DMS53 treated with DMSO at 0.1 percent for 48 hours (cell line): ENCODE results near the gene BCAP29.
"Not testable (repeated sequence)": the region's sequence is repeated elsewhere in the genome, so short reads cannot be mapped to it uniquely, and the experiment has no call there.

ENCODE experiments used
- DNase-seq: peaks from one replicate; lab custom pipeline; 2025; ENCODE audit not compliant: unreplicated experiment; lab: John Stamatoyannopoulos, UW

The BCAP29 gene

GRCh38 chr7:107615910-107616680, 36.0 kb downstream of the BCAP29 start:
- DNase-seq = no peak

GRCh38 chr7:107622429-107622828, 42.4 kb downstream of the BCAP29 start:
- no peak for DNase-seq

GRCh38 chr7:107622894-107623293, 42.8 kb downstream of the BCAP29 start:
- DNase-seq = no peak

- DNase-seq = no peak
Measured at GRCh38 chr7:107627002-107627401, 47.0 kb downstream of the BCAP29 start.

- no peak for DNase-seq
Measured at GRCh38 chr7:107628461-107629064, 48.5 kb downstream of the BCAP29 start.

DNA sequence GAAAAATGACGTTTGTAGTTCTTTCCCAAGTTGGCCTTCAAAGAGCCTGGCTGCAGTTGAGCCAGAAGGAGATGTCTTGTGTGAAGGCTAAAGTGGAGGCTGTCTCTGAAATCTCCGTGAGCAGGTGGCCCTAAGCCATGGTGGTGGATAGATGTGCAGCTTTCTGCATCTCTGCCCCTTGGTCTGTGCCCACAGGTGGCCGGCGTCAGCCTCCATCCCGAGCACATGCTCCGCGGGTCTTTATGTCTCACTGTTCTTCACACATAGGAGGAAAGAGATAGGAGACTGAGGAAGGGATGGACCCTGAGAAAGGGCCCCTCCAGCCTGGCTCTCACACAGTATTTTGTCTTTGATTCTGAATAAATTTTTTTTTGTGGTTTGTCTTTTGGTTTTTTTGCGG, 50.3 kb downstream of the BCAP29 start:
- DNase-seq = no peak

DNA sequence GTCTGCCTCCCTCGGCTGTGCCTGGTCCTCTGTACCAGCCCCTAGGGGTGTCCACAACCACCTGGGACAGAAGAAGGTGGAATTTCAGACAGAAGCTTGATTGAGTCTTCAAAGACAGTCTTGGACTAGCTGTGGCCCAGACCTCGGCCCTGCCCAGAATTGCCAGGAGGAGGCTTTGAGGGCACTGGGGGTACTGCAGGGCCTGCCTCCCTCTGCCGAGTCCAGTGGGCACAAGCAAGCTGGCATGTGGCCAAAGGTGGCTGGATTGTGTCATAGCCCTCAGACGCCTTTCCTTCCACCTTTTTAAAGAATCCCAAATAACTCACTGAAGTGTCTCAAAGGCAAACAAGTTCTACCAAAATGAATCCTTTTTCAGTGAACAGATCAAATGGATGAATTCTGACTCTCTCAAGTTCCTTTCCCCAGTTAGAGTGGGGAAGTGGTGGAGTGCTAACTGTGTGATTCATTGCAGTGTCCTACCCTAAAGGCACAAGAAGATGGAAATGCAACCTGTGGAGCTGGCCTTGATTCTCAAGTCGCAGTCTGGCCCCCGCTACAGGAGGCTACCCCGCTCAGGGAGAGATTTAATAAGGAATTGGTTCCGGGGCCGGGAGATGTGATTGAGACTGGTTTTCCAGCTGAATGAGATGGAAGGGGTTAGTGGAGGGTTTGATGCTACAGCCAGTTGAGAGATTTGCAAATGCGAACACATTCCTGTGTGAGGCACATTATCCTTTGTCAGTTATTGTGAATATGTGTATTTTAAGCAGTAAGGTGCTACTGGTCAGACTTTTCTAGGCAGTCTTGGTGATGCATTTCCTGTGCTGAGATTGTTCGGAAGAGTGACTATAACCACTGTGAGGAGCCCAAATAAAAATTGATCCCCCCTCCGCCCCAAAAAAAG, 51.8 kb downstream of the BCAP29 start:
- DNase-seq = no peak

- no peak for DNase-seq
Measured at GRCh38 chr7:107632492-107632865, 52.4 kb downstream of the BCAP29 start.

GRCh38 chr7:107638594-107638993, 58.5 kb downstream of the BCAP29 start:
- DNase-seq = no peak

GRCh38 chr7:107639070-107639469, 59.0 kb downstream of the BCAP29 start:
- DNase-seq = not testable (repeated sequence)

GRCh38 chr7:107641676-107642075, 61.6 kb downstream of the BCAP29 start:
- DNase-seq = no peak

DNA sequence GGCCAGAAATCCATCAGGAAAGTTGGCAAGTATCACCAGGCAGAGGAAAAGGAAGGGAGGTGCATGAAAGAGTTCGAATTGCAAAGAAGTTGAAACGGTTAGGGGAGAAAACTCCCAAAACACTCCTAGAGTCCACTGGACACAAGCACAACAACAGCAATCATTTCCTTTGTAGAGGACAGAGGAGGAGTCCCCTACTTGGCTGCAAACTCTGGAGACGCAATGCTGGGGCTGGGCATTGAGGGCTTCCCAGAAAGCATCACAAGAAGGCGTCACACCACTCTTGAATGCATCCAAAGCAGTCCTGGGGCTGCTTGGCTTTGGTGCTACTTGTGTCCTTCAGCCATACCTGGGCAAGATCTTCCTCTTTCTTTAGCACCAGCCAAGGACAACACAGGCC, 62.5 kb downstream of the BCAP29 start:
- no peak for DNase-seq

GRCh38 chr7:107643407-107643806, 63.4 kb downstream of the BCAP29 start:
- DNase-seq = no peak

GRCh38 chr7:107643938-107644308, 63.9 kb downstream of the BCAP29 start:
- DNase-seq = no peak

- no peak for DNase-seq
Measured at GRCh38 chr7:107644309-107644974, 64.4 kb downstream of the BCAP29 start.

DNA sequence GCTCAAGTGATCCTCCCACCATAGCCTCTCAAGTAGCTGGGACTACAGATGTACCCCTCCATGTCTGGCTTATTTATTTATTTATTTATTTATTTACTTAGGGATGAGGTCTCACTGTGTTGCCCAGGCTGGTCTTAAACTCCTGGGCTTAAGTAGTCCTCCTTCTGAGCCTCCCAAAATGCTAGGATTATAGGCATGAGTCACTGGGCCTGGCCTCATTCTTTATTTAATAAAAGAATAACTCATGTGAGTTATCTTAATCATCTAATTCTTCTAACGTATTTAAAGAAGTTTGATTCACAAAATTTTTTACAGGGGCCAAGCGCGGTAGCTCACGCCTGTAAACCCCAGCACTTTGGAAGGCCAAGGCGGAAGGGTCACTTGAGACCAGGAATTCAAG, 72.6 kb downstream of the BCAP29 start:
- no peak for DNase-seq

DNA sequence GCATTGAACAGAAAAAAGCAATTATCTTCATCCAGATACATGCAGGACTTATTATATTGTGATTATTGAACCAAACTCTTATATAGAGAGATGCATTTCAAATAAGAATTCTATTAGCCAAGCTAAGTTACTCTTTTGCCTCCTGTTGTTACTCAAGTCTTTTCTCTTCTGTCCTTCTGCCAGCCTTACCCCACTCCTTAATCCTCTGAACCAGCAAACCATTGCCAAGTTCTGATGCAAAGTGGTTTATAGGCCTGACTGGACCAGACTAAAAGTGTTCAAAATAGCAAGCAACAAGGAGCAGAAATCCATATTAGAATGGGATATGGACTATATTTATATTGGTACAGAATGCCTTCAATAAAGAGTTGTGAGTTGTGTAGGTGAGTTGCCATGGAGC, 78.4 kb downstream of the BCAP29 start:
- DNase-seq = no peak

GRCh38 chr7:107659666-107660065, 79.6 kb downstream of the BCAP29 start:
- no peak for DNase-seq

- DNase-seq = no peak
Measured at GRCh38 chr7:107660381-107661080, 80.5 kb downstream of the BCAP29 start, which contains the start of gene SLC26A4. SLC26A4 (plus strand) TSS chr7:107660828; CDS start chr7:107661642, 814 bp downstream.

- peak; percentile 71 for DNase-seq
Measured at GRCh38 chr7:107661081-107661864, 81.2 kb downstream of the BCAP29 start.
